SK-N-SH treated with all-trans-retinoic acid at 6 μM for 48 hours (cell line): Measurements from ENCODE around the gene SSR4.

Experiments used
- ATAC-seq: fragments of 200-7000 bp; cut with Tn5 transposase; 3 replicates; pipeline ENCODE4 v1.9.1; 2020; ENCODE audit warnings: mild to moderate bottlenecking, moderate library complexity
- ARNTL ChIP-seq: fragments of 450-650 bp; formaldehyde crosslinking; IDR thresholded peaks from 2 replicates; pipeline ENCODE4 v1.5.0; 2020; ENCODE audit warnings: low read depth, mild to moderate bottlenecking, moderate library complexity, borderline replicate concordance
- BACH2 ChIP-seq: fragments of 250-450 bp; sonication (Bioruptor Pico); IDR thresholded peaks from 2 replicates; pipeline ENCODE4 v1.9.0; 2021; ENCODE audit warnings: mild to moderate bottlenecking, borderline replicate concordance
- CSDC2 ChIP-seq: fragments of 250-450 bp; sonication (Bioruptor Pico); IDR thresholded peaks from 2 replicates; pipeline ENCODE4 v1.5.0; 2020; ENCODE audit warnings: mild to moderate bottlenecking, moderate library complexity
- ESRRG ChIP-seq: fragments of 250-450 bp; sonication (Bioruptor Pico); IDR thresholded peaks from 2 replicates; pipeline ENCODE4 v1.6.1; 2021; ENCODE audit warnings: mild to moderate bottlenecking
- GLIS3 ChIP-seq: fragments of 250-450 bp; sonication (Bioruptor Pico); IDR thresholded peaks from 2 replicates; pipeline ENCODE4 v1.5.0; 2020; ENCODE audit warnings: mild to moderate bottlenecking, moderate library complexity
- ISL1 ChIP-seq: fragments of 250-450 bp; sonication (Bioruptor Pico); IDR thresholded peaks from 2 replicates; pipeline ENCODE4 v2.1.2; 2022; ENCODE audit warnings: mild to moderate bottlenecking, moderate library complexity
- OSR1 ChIP-seq: fragments of 250-450 bp; sonication (Bioruptor Pico); IDR thresholded peaks from 2 replicates; pipeline ENCODE4 v1.8.0; 2022; ENCODE audit warnings: moderate library complexity, mild to moderate bottlenecking, inconsistent platforms
- PATZ1 ChIP-seq: fragments of 250-450 bp; sonication (Bioruptor Pico); IDR thresholded peaks from 2 replicates; pipeline ENCODE4 v1.8.0; 2020; ENCODE audit warnings: mild to moderate bottlenecking, moderate library complexity, borderline replicate concordance
- POU6F1 ChIP-seq: fragments of 250-450 bp; sonication (Bioruptor Pico); IDR thresholded peaks from 2 replicates; pipeline ENCODE4 v1.8.0; 2021; ENCODE audit warnings: low read depth, mild to moderate bottlenecking, moderate library complexity, borderline replicate concordance
- PPARA ChIP-seq: fragments of 250-450 bp; sonication (Bioruptor Pico); IDR thresholded peaks from 2 replicates; pipeline ENCODE4 v1.5.0; 2020; ENCODE audit warnings: mild to moderate bottlenecking, borderline replicate concordance
- RARB ChIP-seq: fragments of 250-450 bp; sonication (Bioruptor Pico); IDR thresholded peaks from 2 replicates; pipeline ENCODE4 v1.8.0; 2021; ENCODE audit warnings: mild to moderate bottlenecking, moderate library complexity
- SNAI2 ChIP-seq: fragments of 250-450 bp; sonication (Bioruptor Pico); IDR thresholded peaks from 2 replicates; pipeline ENCODE4 v1.5.0; 2020; ENCODE audit warnings: mild to moderate bottlenecking, moderate library complexity
- TCF4 ChIP-seq: fragments of 250-450 bp; sonication (Bioruptor Pico); IDR thresholded peaks from 2 replicates; pipeline ENCODE4 v1.8.0; 2021; ENCODE audit warnings: mild to moderate bottlenecking, moderate library complexity, borderline replicate concordance
- TOX ChIP-seq: fragments of 250-450 bp; sonication (Bioruptor Pico); IDR thresholded peaks from 2 replicates; pipeline ENCODE4 v1.8.0; 2021; ENCODE audit warnings: mild to moderate bottlenecking, moderate library complexity, borderline replicate concordance
- ZC3H10 ChIP-seq: fragments of 250-450 bp; sonication (Bioruptor Pico); IDR thresholded peaks from 2 replicates; pipeline ENCODE4 v1.5.1; 2021; ENCODE audit warnings: mild to moderate bottlenecking, moderate library complexity
- ZFP30 ChIP-seq: fragments of 450-650 bp; formaldehyde crosslinking; IDR thresholded peaks from 2 replicates; pipeline ENCODE4 v1.5.0; 2022; ENCODE audit warnings: mild to moderate bottlenecking, moderate library complexity
- ZNF565 ChIP-seq: fragments of 450-650 bp; formaldehyde crosslinking; conservative IDR thresholded peaks from 2 replicates; pipeline ENCODE4 v1.5.0; 2020; ENCODE audit warnings: low read depth, mild to moderate bottlenecking, moderate library complexity
- ZNF70 ChIP-seq: fragments of 450-650 bp; formaldehyde crosslinking; IDR thresholded peaks from 2 replicates; pipeline ENCODE4 v1.5.0; 2020; ENCODE audit warnings: mild to moderate bottlenecking, moderate library complexity
- ZNF8 ChIP-seq: fragments of 450-650 bp; formaldehyde crosslinking; IDR thresholded peaks from 2 replicates; pipeline ENCODE4 v1.5.0; 2020; ENCODE audit warnings: mild to moderate bottlenecking, moderate library complexity
- TF ChIP-seq, protein P1 (sequence below): fragments of 250-450 bp; sonication (Bioruptor Pico); IDR thresholded peaks from 2 replicates; pipeline ENCODE4 v1.5.0; 2020; ENCODE audit warnings: mild to moderate bottlenecking, moderate library complexity
- TF ChIP-seq, protein P2 (sequence below): fragments of 250-450 bp; sonication (Bioruptor Pico); IDR thresholded peaks from 2 replicates; pipeline ENCODE4 v1.5.1; 2020; ENCODE audit warnings: low read depth, mild to moderate bottlenecking, moderate library complexity

The SSR4 gene

GRCh38 chrX:153830640-153831428 lies 36.4 kb downstream of the SSR4 start:
- ATAC-seq: no peak
- no peak for TF ChIP-seq TOX (CRISPR knock-in tag)
- no peak for TF ChIP-seq GLIS3 (CRISPR knock-in tag)
- no peak for TF ChIP-seq ESRRG (CRISPR knock-in tag)
- TF ChIP-seq, protein P1, sequence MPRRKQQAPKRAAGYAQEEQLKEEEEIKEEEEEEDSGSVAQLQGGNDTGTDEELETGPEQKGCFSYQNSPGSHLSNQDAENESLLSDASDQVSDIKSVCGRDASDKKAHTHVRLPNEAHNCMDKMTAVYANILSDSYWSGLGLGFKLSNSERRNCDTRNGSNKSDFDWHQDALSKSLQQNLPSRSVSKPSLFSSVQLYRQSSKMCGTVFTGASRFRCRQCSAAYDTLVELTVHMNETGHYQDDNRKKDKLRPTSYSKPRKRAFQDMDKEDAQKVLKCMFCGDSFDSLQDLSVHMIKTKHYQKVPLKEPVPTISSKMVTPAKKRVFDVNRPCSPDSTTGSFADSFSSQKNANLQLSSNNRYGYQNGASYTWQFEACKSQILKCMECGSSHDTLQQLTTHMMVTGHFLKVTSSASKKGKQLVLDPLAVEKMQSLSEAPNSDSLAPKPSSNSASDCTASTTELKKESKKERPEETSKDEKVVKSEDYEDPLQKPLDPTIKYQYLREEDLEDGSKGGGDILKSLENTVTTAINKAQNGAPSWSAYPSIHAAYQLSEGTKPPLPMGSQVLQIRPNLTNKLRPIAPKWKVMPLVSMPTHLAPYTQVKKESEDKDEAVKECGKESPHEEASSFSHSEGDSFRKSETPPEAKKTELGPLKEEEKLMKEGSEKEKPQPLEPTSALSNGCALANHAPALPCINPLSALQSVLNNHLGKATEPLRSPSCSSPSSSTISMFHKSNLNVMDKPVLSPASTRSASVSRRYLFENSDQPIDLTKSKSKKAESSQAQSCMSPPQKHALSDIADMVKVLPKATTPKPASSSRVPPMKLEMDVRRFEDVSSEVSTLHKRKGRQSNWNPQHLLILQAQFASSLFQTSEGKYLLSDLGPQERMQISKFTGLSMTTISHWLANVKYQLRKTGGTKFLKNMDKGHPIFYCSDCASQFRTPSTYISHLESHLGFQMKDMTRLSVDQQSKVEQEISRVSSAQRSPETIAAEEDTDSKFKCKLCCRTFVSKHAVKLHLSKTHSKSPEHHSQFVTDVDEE: no peak
- no peak for TF ChIP-seq TCF4 (CRISPR knock-in tag)
- no peak for TF ChIP-seq SNAI2 (CRISPR knock-in tag)
- no peak for TF ChIP-seq ZNF8 (CRISPR knock-in tag)
- TF ChIP-seq PATZ1: no peak
- TF ChIP-seq ZNF565 (CRISPR knock-in tag): no peak
- no peak for TF ChIP-seq ARNTL (CRISPR knock-in tag)
- no peak for TF ChIP-seq RARB (CRISPR knock-in tag)
- TF ChIP-seq POU6F1 (CRISPR knock-in tag): no peak
- TF ChIP-seq, protein P2, sequence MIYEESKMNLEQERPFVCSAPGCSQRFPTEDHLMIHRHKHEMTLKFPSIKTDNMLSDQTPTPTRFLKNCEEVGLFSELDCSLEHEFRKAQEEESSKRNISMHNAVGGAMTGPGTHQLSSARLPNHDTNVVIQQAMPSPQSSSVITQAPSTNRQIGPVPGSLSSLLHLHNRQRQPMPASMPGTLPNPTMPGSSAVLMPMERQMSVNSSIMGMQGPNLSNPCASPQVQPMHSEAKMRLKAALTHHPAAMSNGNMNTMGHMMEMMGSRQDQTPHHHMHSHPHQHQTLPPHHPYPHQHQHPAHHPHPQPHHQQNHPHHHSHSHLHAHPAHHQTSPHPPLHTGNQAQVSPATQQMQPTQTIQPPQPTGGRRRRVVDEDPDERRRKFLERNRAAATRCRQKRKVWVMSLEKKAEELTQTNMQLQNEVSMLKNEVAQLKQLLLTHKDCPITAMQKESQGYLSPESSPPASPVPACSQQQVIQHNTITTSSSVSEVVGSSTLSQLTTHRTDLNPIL (CRISPR knock-in tag): no peak
- no peak for TF ChIP-seq BACH2 (CRISPR knock-in tag)
- TF ChIP-seq OSR1 (CRISPR knock-in tag): no peak
- TF ChIP-seq CSDC2 (CRISPR knock-in tag): no peak
- no peak for TF ChIP-seq PPARA (CRISPR knock-in tag)
- no peak for TF ChIP-seq ISL1 (CRISPR knock-in tag)
- no peak for TF ChIP-seq ZFP30 (CRISPR knock-in tag)
- no peak for TF ChIP-seq ZNF70 (CRISPR knock-in tag)

GRCh38 chrX:153831429-153832150 lies 37.1 kb downstream of the SSR4 start:
- TF ChIP-seq, protein P2 (CRISPR knock-in tag): no peak
- no peak for TF ChIP-seq OSR1 (CRISPR knock-in tag)
- TF ChIP-seq ZFP30 (CRISPR knock-in tag): no peak
- no peak for TF ChIP-seq CSDC2 (CRISPR knock-in tag)
- TF ChIP-seq ZC3H10 (CRISPR knock-in tag): no peak
- TF ChIP-seq BACH2 (CRISPR knock-in tag): no peak
- TF ChIP-seq ARNTL (CRISPR knock-in tag): no peak
- TF ChIP-seq SNAI2 (CRISPR knock-in tag): no peak
- no peak for TF ChIP-seq GLIS3 (CRISPR knock-in tag)
- no peak for TF ChIP-seq ZNF8 (CRISPR knock-in tag)
- TF ChIP-seq ESRRG (CRISPR knock-in tag): no peak
- TF ChIP-seq ZNF565 (CRISPR knock-in tag): no peak
- no peak for TF ChIP-seq TOX (CRISPR knock-in tag)
- TF ChIP-seq ZNF70 (CRISPR knock-in tag): no peak
- TF ChIP-seq PPARA (CRISPR knock-in tag): no peak
- TF ChIP-seq, protein P1: no peak
- no peak for TF ChIP-seq RARB (CRISPR knock-in tag)
- TF ChIP-seq ISL1 (CRISPR knock-in tag): no peak
- no peak for ATAC-seq
